CD4-positive, alpha-beta T cell treated with Interleukin-17A for 1 hour (primary cell): ENCODE measurements around the gene CRKL.
"Not testable (repeated sequence)": the region's sequence is repeated elsewhere in the genome, so short reads cannot be mapped to it uniquely, and the experiment has no call there.

Experiments
- DNase-seq: peaks from one replicate; pipeline ENCODE4 v3.0.0-alpha.2; 2020

The CRKL gene

DNA sequence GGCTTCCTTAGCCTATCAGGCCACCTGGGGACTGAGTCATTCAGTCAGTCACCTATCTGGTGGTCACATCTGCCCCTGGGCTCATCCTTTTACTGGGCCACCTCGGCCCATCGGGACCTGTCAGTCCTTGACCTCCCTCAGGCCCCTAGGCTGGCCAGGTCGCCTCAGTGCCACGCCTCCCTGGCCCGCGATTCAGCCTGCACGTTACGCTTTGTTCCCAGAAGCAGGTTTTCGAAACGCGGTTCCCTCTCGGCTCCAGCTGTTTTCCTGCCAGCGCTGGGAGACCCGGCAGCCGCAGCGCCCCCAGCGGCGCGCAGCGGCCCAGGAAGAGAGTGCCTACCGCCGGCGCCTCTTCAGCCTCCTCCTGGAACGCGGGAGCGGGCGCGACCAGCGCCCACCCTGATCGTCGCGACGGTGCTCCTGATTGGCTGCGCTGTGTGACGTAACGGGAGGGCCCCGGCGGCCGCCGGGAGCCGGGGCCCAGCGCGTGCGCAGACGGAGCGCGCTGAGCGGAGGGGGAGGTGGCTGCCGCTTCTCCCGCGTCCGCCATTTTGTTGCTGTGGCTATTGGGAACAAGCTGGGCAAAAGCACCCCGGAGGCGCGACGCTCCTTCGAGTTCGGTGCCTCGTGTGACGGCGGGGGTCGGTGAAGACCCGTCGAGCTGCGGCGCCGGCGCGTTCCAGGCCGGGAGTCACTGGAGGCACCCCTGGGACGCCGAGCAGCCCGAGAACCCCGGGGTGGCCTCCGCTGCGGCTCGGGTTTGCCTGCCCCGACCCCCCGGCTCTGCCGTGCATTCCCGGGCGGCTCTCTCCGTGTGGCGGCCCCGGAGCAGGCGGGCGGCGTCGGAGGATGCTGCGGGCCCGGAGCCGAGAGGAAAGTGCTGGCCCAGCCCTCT is at the start of gene CRKL:
TSS of gene CRKL (plus strand) at position 492 of the 895 bp plus-strand sequence. CDS start 528 bp downstream, outside the sequence.
- peak; percentile 97 for DNase-seq

DNA sequence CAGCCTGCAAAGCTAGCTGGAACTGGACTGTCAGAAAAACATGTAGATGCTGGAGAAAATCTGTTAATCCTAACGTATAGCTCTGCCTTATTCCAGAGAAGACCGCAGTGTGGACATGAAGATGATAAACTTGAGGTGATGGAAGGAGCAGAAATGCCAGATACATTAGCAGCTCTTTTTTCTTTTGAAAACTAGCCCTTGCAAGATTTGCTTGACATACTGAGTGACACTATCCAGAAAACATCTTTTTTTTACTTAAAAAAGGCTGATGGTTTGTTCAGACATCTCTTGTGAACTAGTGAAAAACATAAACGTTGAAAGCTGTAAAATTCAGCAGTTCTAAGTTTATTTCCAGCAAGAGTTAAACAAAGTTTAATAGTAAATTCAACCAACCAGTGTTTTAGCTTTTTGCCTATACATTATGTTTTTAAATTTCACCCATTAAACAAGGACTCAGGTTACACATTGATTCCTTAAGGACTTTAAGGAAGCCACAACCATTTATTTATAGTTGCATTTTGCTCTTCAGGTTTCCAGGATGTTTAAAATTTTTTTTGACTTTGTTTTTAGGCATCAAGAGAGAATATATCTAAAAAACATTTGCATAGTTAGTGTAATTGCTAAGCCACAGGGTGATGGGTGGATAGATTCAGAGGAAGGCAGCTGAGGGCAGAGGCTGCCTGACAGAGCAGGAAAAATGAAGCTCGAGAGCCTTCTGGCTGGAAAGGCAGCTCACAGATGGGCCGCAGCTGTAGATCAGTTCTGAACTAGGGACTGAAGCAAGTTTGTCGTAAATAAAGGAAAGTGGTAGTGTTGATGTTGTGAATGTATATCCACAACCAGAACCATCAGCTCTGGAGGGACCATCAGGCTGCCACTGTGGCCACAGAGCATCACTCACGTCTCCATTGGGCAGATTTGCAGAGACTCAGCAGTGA is 48.9 kb upstream of the CRKL start:
- no peak for DNase-seq

DNA sequence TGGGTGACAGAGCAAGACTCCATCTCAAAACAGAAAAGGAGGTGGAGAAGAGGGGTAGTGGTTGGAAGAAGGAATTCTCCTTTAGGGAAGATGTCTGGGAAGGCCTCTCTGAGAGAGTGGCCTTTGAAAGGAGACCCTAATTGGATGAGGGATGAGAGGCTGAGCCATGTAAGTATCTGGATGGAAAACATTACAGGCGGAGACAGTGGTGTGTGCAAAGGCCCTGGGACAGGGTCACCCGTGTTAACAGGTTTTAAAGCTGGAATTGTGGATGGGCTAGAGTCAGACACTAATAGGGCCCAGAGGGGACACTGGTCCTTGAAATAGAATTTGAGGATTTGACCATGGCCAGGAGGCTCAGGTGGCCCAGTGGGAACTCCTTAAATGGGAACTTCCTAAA is 48.0 kb upstream of the CRKL start:
- no peak for DNase-seq

DNA sequence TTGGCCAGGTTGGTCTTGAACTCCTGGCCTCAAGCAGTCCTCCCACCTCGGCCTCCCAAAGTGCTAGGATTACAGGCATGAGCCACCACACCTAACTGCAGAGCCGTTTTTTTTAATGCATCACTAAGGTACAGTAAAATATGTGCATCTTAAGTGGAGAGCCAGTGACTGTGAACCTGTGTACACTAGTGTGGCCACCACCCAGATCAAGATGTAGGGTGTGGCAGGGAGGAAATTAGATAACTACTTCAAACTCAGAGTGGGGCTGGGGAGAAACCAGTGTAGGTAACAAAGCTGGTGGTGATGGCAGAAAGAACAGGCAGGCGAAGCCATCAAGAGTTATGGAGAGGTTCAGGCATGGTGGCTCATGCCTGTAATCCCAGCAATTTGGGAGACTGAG is 44.0 kb upstream of the CRKL start:
- no peak for DNase-seq

DNA sequence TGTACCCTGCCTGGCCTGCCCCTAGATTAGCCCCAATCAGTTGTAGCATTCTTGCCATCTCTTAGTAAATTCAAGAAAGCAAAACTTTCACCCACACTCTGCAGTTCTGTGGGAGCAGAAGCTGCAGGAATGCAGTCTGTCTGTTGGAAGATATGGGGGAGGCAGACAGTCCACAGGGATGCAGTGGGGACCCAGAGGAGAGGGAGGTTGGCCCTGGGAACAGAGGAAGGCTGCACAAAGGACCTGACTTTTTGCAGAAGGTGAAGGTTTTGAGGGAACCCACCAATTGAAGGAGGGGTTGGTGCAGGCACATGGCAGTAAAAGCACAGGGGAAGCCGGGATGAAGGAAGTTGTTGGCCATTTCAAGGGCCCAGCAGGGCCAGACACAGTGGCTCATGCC is 41.9 kb upstream of the CRKL start:
- DNase-seq = no peak

GRCh38 chr22:20877715-20878114 is 39.5 kb upstream of the CRKL start:
- no peak for DNase-seq

DNA sequence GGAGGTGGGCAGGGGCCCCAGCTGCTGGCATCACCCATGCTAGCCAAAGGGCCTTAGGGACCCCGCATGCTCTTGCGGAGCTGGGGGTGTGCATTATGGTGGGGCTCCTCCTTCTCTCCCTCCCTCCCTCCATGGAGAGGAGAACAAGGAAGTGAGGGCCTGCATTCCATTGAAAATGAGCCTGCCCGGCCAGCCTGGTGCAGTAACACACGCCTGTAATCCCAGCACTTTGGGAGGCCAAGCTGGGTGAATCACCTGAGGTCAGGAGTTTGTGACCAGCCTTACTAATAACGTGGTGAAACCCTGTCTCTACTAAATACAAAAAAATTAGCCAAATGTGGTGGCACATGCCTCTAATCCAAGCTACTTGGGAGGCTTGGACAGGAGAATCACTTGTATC is 36.0 kb upstream of the CRKL start:
- no peak for DNase-seq

DNA sequence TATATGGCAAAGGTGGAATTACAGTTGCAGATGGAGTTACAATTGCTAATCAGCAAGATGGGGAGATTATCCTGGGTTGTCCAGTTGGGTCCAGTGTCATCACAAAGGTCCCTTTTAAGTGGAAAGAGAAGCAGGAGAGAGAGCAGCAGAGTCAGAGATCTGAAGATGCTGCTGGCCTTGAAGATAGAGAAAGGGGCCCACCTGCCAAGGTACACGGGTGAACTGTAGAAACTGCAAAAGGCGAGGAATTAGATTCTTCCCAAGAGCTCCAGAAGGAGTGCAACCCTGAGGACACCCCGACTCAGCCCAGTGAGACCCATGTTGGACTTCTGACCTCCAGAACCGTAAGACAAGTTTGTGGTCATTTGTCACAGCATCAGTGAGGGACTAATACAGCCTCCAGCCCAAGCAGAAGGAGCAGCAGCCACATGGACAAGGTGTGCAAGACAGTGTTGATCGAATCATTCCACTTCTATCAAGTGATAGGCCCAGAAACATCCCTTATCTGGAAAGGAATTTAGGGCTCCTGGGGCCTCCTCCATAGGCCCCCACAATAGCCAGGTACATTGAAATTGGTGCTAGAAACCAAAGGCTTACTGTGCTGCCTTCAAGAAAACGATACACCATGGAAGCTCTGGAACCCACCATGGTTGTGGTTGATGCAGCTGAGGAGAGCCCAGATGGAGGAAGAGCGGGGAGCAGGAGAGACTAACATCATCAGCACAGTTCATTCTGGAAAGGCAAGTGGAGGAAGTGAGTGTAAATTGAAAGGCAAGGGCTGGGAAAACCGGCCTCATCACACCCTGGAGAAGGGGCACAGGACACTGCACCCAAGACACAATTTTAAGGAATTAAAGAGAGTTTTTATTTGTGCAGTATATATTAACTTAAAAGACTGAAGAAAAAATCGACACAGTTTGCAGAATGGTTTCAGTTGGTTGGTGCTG is 35.1 kb upstream of the CRKL start:
- DNase-seq = no peak

GRCh38 chr22:20882855-20883254 is 34.4 kb upstream of the CRKL start:
- DNase-seq = no peak

DNA sequence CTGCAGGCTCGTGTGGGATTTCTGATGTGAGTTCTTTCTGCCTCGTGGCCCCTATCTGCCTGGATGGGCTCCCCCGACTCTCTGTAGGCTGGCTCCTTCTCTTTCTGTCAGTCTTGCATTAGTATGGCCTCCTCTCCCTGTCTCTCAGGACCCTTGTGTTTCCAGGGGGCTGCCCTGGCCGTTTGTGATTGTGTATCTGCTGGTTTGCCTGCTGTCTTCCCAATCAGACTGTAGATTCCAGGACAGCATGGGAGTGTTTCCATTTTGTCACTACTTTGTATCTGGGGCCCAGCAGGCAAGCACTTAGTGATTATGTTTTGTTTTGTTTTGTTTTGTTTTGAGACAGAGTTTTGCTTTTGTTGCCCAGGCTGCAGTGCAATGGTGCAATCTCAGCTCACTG is 32.8 kb upstream of the CRKL start:
- DNase-seq = no peak

- no peak for DNase-seq
These were observed 32.1 kb upstream of the CRKL start for GRCh38 chr22:20885017-20885556.

GRCh38 chr22:20885557-20886323 is 31.5 kb upstream of the CRKL start:
- peak; percentile 38 for DNase-seq

DNA sequence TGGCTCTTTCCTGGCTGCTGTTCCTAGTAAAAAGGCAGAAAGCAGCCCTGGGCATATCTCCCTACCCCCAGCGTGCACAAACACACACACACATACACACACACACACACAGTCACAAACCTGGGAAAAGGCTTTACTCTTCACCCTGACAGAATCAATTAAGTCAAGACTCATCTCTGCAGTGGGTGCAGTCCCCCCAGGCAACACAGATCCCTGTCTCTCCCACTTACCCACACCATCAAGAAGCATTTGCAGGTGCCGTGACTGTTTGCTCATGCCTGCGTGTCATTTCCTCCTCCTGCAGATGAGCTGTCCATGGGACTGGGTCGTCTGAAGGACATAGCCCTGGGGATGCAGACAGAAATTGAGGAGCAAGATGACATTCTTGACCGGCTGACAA is 29.8 kb upstream of the CRKL start:
- no peak for DNase-seq

- DNase-seq = no peak
These were observed 28.0 kb upstream of the CRKL start for GRCh38 chr22:20889025-20889704.

DNA sequence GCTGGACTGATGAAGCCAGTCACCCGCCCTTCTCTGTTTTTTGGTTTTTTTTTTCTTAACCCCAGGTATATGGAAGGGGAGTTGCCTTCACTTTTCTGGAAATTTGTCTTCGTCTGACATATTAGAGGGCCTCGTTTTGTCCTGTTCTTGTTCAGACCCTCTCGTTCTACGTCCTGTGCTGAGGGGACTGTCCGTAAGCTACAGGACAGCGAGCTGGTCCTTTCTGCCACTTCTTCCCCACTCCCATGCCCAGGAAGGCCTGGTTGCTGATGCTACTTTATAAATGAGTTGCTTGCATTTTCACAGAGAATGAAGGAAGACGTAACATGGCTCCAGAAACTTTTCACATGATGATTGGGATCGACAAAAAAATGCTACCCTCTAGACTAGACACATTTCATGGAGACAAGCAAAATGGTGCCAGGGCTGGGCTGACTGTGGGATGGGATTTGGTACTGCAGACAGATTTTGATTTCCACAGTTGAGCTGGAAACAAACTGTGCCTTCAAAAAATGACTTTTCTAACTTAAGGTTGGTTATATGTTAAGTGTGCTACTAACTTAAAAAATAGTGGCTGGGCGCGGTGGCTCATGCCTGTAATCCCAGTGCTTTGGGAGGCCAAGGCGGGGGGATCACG is 27.2 kb upstream of the CRKL start:
- DNase-seq = no peak

- no peak for DNase-seq
These were observed 26.2 kb upstream of the CRKL start for GRCh38 chr22:20890975-20891374.

- DNase-seq = not testable (repeated sequence)
These were observed 19.5 kb upstream of the CRKL start for GRCh38 chr22:20897737-20898136.

- no peak for DNase-seq
These were observed 17.3 kb upstream of the CRKL start for GRCh38 chr22:20899827-20900423.

GRCh38 chr22:20901093-20902033 is 15.8 kb upstream of the CRKL start:
- DNase-seq = not testable (repeated sequence)
